SK-N-MC (cell line): ENCODE results near the gene GOLGA6D.
"Not testable (repeated sequence)": the region's sequence is repeated elsewhere in the genome, so short reads cannot be mapped to it uniquely, and the experiment has no call there.

Experiments used
- EZH2 ChIP-seq: fragments of 200-600 bp; sonication (generic); IDR thresholded peaks from one replicate; pipeline ENCODE4 v1.6.1; 2017; ENCODE audit warnings: antibody characterized with exemption
- FOXP2 ChIP-seq: optimal IDR thresholded peaks from 2 replicates; pipeline ENCODE3; 2011; ENCODE audit warnings: mild to moderate bottlenecking, moderate library complexity; ENCODE audit not compliant: insufficient read depth; ENCODE audit errors: extremely low read length, control extremely low read depth
- POLR2AphosphoS5 ChIP-seq: IDR thresholded peaks from 2 replicates; pipeline ENCODE4 v1.6.1; 2012; ENCODE audit warnings: mild to moderate bottlenecking, low read depth, low read length, borderline replicate concordance

DNA sequence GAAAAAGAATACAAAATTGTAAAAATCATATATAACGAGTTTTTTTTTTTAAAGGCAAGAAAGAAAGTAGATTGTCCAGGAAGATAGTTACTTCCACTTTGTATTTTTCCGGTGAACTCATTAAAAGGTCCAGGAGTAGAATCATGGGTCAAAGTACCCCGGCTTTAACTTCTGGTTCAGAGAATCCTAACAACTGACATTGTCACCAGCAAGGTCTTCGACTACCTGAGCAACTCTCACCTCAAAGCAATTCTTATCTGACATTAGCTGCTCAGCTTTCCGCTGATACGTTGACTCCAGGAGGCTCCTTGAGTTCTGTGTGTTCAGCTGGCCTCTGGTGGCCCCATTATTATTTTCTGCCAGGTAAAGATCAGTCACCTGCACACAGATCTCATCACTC, 33.6 kb upstream of the GOLGA6D start:
- TF ChIP-seq EZH2, POLR2AphosphoS5, FOXP2: not testable (repeated sequence)
